AG10803 (cell line): ENCODE results near the gene SLC49A4.

Experiments used
- DNase-seq: peaks from one replicate; pipeline ENCODE4 v3.0.0; 2010; ENCODE audit warnings: low read depth
- H3K4me3 ChIP-seq: 2 replicates; pipeline ENCODE4 v1.5.1; 2011; ENCODE audit warnings: mild to moderate bottlenecking, low read length, control low read depth
- TF ChIP-seq, protein P1 (sequence below): conservative IDR thresholded peaks from 2 replicates; pipeline ENCODE4 v1.5.1; 2011; ENCODE audit warnings: mild to moderate bottlenecking, low read length, control low read depth, inconsistent platforms

The SLC49A4 gene

GRCh38 chr3:122758877-122759560, 35.9 kb upstream of the SLC49A4 start:
- TF ChIP-seq, protein P1, sequence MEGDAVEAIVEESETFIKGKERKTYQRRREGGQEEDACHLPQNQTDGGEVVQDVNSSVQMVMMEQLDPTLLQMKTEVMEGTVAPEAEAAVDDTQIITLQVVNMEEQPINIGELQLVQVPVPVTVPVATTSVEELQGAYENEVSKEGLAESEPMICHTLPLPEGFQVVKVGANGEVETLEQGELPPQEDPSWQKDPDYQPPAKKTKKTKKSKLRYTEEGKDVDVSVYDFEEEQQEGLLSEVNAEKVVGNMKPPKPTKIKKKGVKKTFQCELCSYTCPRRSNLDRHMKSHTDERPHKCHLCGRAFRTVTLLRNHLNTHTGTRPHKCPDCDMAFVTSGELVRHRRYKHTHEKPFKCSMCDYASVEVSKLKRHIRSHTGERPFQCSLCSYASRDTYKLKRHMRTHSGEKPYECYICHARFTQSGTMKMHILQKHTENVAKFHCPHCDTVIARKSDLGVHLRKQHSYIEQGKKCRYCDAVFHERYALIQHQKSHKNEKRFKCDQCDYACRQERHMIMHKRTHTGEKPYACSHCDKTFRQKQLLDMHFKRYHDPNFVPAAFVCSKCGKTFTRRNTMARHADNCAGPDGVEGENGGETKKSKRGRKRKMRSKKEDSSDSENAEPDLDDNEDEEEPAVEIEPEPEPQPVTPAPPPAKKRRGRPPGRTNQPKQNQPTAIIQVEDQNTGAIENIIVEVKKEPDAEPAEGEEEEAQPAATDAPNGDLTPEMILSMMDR = no peak

DNA sequence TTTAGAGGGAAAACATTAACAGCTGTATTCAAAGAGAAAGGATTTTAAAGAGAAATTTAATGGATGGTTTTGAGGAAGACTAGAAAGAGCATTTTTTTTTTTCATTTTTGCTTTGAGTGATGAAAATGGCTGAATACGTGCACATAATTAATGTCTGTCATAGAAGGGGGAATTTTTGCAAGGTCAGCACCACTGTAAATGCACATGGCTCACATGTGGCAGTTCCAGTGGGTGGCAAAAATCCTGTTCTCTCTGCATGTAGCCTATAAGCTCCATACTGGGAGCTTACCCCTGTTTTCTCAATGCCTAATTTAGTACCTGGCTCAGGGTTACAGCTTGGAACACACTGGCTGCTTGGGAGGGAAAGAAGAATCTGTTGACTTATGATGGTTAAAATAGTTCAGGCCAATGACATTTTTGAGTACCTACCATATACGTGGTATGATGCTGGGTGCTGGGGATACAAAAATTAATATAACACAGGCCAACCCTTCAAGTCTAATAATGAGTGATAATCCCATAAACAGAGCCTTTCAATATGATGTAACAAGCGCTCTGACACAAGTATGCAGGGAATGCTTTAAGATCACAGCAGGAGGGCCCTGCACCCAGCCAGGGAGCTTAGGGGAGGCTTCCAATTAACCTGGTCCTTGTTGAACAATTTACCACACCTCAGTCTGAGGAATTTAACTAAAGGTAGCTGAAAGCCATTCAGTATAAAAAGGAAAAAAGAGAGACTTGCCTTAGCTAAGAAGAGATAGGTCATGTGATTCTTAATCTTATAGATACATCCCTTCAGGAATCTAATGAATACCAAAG, 34.2 kb upstream of the SLC49A4 start:
- TF ChIP-seq, protein P1 = no peak
- DNase-seq = peak; percentile 25

More at GRCh38 chr3:122758877-122759560, 35.9 kb upstream of the SLC49A4 start:
- no peak overlapping the region for H3K4me3 ChIP-seq
- peak; percentile 93 for DNase-seq

DNA sequence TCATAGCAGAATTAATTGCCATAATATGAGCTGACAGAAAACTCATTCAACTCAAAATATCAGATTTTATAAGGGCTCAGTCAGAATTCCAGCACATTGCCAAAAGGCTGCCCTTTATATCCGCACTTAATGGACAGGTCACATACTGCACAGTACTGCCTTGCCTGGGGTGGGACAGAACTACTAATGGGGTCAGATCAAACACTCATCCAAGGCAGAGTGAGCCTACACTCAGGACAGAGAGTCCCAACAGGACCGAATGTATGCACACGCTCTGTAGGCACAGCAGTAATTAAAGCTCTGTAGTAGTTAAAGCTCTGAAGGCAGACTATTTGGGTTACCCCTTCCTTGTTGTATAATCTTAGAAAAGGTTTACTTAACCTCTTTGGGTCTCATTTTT, 28.4 kb upstream of the SLC49A4 start:
- TF ChIP-seq, protein P1 = no peak
- H3K4me3 ChIP-seq = no peak overlapping the region
- no peak for DNase-seq

More for the DNA sequence above, 34.2 kb upstream of the SLC49A4 start:
- no peak overlapping the region for H3K4me3 ChIP-seq

GRCh38 chr3:122767540-122768372, 27.1 kb upstream of the SLC49A4 start:
- DNase-seq = no peak
- TF ChIP-seq, protein P1 = no peak
- no peak overlapping the region for H3K4me3 ChIP-seq

- no peak overlapping the region for H3K4me3 ChIP-seq
- DNase-seq = no peak
- TF ChIP-seq, protein P1 = no peak
Observed at GRCh38 chr3:122770521-122771202, 24.2 kb upstream of the SLC49A4 start.

- H3K4me3 ChIP-seq = no peak overlapping the region
- TF ChIP-seq, protein P1 = no peak
- DNase-seq = no peak
Observed at GRCh38 chr3:122772827-122773226, 22.0 kb upstream of the SLC49A4 start.
